ENCODE data around the gene PLCB1.

DNA sequence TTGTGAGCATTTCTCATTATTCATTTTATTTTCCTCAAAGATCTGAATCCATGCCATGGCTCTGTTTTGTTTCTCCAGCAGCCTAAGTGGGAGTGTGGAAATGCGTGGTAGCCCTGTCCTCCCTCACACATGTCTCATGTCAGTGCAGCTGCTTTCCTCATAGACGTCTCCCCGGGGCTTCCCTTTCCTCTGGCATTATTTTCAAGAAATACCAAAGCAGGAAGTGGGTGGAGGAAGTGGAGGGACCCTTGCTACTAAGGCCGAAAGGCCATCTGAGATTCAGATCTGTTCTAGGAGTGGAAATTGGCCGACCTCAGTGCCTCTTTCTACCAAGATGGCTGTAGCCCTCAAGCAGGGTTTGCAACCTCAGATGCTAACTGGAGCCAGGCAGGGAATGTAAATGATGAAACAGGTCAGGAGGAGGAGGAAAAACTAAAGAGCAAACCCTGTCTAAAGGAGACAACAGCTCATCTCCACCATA, 515.9 kb downstream of the PLCB1 start:
- no peak for TF ChIP-seq GATA2 (IDR thresholded peaks at IDR 0.05; ENCODE audit: low read depth, low read length)
- no peak for TF ChIP-seq GATA3 (IDR thresholded peaks at IDR 0.05; ENCODE audit: low read depth, low read length)
